Lower leg skin (tissue), 3 donors: ENCODE measurements around the gene ADRB2.

ENCODE experiments used
- CTCF ChIP-seq, 3 donors: fragments of 450-650 bp; IDR thresholded peaks; one replicate each; pipeline ENCODE4 v1.5.1; 2016; ENCODE audit warnings: antibody characterized with exemption in 3 of 3, mild to moderate bottlenecking in 3 of 3, moderate library complexity in 2 of 3
- POLR2A ChIP-seq, 2 donors: fragments of 450-650 bp; IDR thresholded peaks; one replicate each; pipeline ENCODE4 v1.6.1; 2016 to 2017; ENCODE audit warnings: antibody characterized with exemption in 2 of 2, mild to moderate bottlenecking in 1 of 2, moderate library complexity in 1 of 2

- no peak for TF ChIP-seq CTCF (IDR thresholded peaks at IDR 0.05)
- TF ChIP-seq POLR2A (IDR thresholded peaks at IDR 0.05), result no peak
Measured at GRCh38 chr5:148804393-148804792, 22.0 kb upstream of the ADRB2 start.
